Muscle layer of duodenum (tissue), 2 donors: Measurements from ENCODE around the gene IRAG1.
A peak's percentile ranks its signal among the peaks of the same experiment; 100 is the strongest.
"Not testable (repeated sequence)": the region's sequence is repeated elsewhere in the genome, so short reads cannot be mapped to it uniquely, and the experiment has no call there.

Source experiments
- H3K27ac ChIP-seq: one replicate; pipeline ENCODE4 v1.7.0; 2013; ENCODE audit warnings: mild to moderate bottlenecking, low read length
- H3K27me3 ChIP-seq: one replicate; pipeline ENCODE4 v1.7.0; 2013; ENCODE audit warnings: low read depth, mild to moderate bottlenecking, control low read depth, low read length
- H3K36me3 ChIP-seq, 2 donors: one replicate each; pipeline ENCODE4 v1.7.0; 2013; ENCODE audit warnings: low read length in 2 of 2, control low read depth in 1 of 2, mild to moderate bottlenecking in 1 of 2; ENCODE audit not compliant: insufficient read depth in 2 of 2, control insufficient read depth in 1 of 2
- H3K4me1 ChIP-seq, 2 donors: one replicate each; pipeline ENCODE4 v1.7.0; 2013; ENCODE audit warnings: low read length in 2 of 2, mild to moderate bottlenecking in 2 of 2, control low read depth in 1 of 2, moderate library complexity in 1 of 2; ENCODE audit not compliant: insufficient read depth in 2 of 2, control insufficient read depth in 1 of 2
- H3K4me3 ChIP-seq, 2 donors: one replicate each; pipeline ENCODE4 v1.7.0; 2013; ENCODE audit warnings: low read length in 2 of 2, low read depth in 1 of 2, mild to moderate bottlenecking in 1 of 2
- H3K9me3 ChIP-seq, 2 donors: one replicate each; pipeline ENCODE4 v1.7.0; 2013; ENCODE audit warnings: low read length in 2 of 2, control low read depth in 1 of 2, mild to moderate bottlenecking in 1 of 2; ENCODE audit not compliant: control insufficient read depth in 1 of 2
- donor health status: healthy.

Gene IRAG1

GRCh38 chr11:10697323-10697620 lies 3.7 kb upstream of the IRAG1 start:
- Histone ChIP-seq H3K4me3 (no peak overlapping the region), H3K9me3 (no peaks in the 10 kb centered on the region), H3K4me1 (peaks cover 0 to 10% of the 10 kb centered on the region in 2 donors), H3K36me3 (no peaks in the 10 kb centered on the region), H3K27ac (no peak overlapping the region), H3K27me3 (no peaks in the 10 kb centered on the region)

GRCh38 chr11:10696468-10697322 lies 3.1 kb upstream of the IRAG1 start:
- Histone ChIP-seq H3K36me3 (no peaks in the 10 kb centered on the region), H3K4me1 (peaks cover 0 to 10% of the 10 kb centered on the region in 2 donors), H3K27ac (no peak overlapping the region), H3K4me3 (no peak overlapping the region), H3K9me3 (no peaks in the 10 kb centered on the region), H3K27me3 (no peaks in the 10 kb centered on the region)

- no peak overlapping the region for H3K4me3 ChIP-seq
- no peaks in the 10 kb centered on the region for H3K27me3 ChIP-seq
- peaks cover 0 to 10% of the 10 kb centered on the region in 2 donors for H3K4me1 ChIP-seq
- H3K9me3 ChIP-seq, result no peaks in the 10 kb centered on the region
- peak overlapping the region; percentile 68 for H3K27ac ChIP-seq
- no peaks in the 10 kb centered on the region for H3K36me3 ChIP-seq
Measured at GRCh38 chr11:10695833-10696232, 2.3 kb upstream of the IRAG1 start.

GRCh38 chr11:10694486-10695239 lies 1.1 kb upstream of the IRAG1 start:
- H3K4me3 ChIP-seq, result peak overlapping the region in 1 of 2 donors; percentile 82
- no peaks in the 10 kb centered on the region for H3K9me3 ChIP-seq
- no peaks in the 10 kb centered on the region for H3K27me3 ChIP-seq
- no peaks in the 10 kb centered on the region for H3K36me3 ChIP-seq
- peak overlapping the region; percentile 97 for H3K27ac ChIP-seq
- peaks cover 0 to 10% of the 10 kb centered on the region in 2 donors for H3K4me1 ChIP-seq

GRCh38 chr11:10692531-10693115 lies 932 bp downstream of the IRAG1 start:
- no peaks in the 10 kb centered on the region for H3K36me3 ChIP-seq
- H3K4me3 ChIP-seq, result peak overlapping the region; percentile 78 to 82
- peaks cover 0 to 14% of the 10 kb centered on the region in 2 donors for H3K4me1 ChIP-seq
- no peaks in the 10 kb centered on the region for H3K27me3 ChIP-seq
- peak overlapping the region; percentile 97 for H3K27ac ChIP-seq
- no peaks in the 10 kb centered on the region for H3K9me3 ChIP-seq

GRCh38 chr11:10688401-10688800 lies 5.2 kb downstream of the IRAG1 start:
- Histone ChIP-seq H3K9me3 (no peaks in the 10 kb centered on the region), H3K4me1 (peaks cover 0 to 14% of the 10 kb centered on the region in 2 donors), H3K27ac (no peak overlapping the region), H3K4me3 (no peak overlapping the region), H3K36me3 (peaks cover 2 to 8% of the 10 kb centered on the region in 2 donors), H3K27me3 (no peaks in the 10 kb centered on the region)

- peaks cover 2 to 8% of the 10 kb centered on the region in 2 donors for H3K36me3 ChIP-seq
- H3K9me3 ChIP-seq, result no peaks in the 10 kb centered on the region
- no peak overlapping the region for H3K27ac ChIP-seq
- H3K27me3 ChIP-seq, result no peaks in the 10 kb centered on the region
- peaks cover 0 to 24% of the 10 kb centered on the region in 2 donors for H3K4me1 ChIP-seq
- H3K4me3 ChIP-seq, result no peak overlapping the region
Measured at GRCh38 chr11:10686311-10686710, 7.2 kb downstream of the IRAG1 start.

- no peaks in the 10 kb centered on the region for H3K9me3 ChIP-seq
Measured at GRCh38 chr11:10683429-10683828, 10.1 kb downstream of the IRAG1 start.

GRCh38 chr11:10680956-10681487 lies 12.5 kb downstream of the IRAG1 start:
- Histone ChIP-seq H3K4me1 (peaks cover 3 to 14% of the 10 kb centered on the region in 2 donors), H3K27ac (peak overlapping the region; percentile 16), H3K4me3 (no peak overlapping the region)

More at GRCh38 chr11:10683429-10683828, 10.1 kb downstream of the IRAG1 start:
- Histone ChIP-seq H3K27ac (no peak overlapping the region), H3K4me1 (peaks cover 0 to 19% of the 10 kb centered on the region in 2 donors), H3K36me3 (peaks cover 2 to 15% of the 10 kb centered on the region in 2 donors), H3K4me3 (no peak overlapping the region), H3K27me3 (no peaks in the 10 kb centered on the region)

GRCh38 chr11:10680279-10680678 lies 13.3 kb downstream of the IRAG1 start:
- H3K27me3 ChIP-seq, H3K9me3 ChIP-seq, H3K36me3 ChIP-seq, H3K4me3 ChIP-seq: not testable (repeated sequence)
- H3K4me1 ChIP-seq, result peaks cover 6 to 22% of the 10 kb centered on the region in 2 donors
- H3K27ac ChIP-seq, result peak overlapping the region; percentile 16

More at GRCh38 chr11:10680956-10681487, 12.5 kb downstream of the IRAG1 start:
- Histone ChIP-seq H3K36me3 (peaks cover 0 to 6% of the 10 kb centered on the region in 2 donors), H3K9me3 (no peaks in the 10 kb centered on the region), H3K27me3 (no peaks in the 10 kb centered on the region)

GRCh38 chr11:10679644-10680043 lies 13.9 kb downstream of the IRAG1 start:
- Histone ChIP-seq H3K27me3 (no peaks in the 10 kb centered on the region), H3K27ac (no peak overlapping the region), H3K9me3 (no peaks in the 10 kb centered on the region), H3K4me3 (no peak overlapping the region), H3K36me3 (peaks cover 0 to 6% of the 10 kb centered on the region in 2 donors), H3K4me1 (peaks cover 12 to 28% of the 10 kb centered on the region in 2 donors)
